HG02610 (cell line): Measurements from ENCODE around the gene NUP98.

Source experiments
- ATAC-seq: cut with Tn5 transposase; IDR thresholded peaks from one replicate; pipeline ENCODE4 v1.9.1; 2021; ENCODE audit warnings: mild to moderate bottlenecking, moderate library complexity; ENCODE audit not compliant: unreplicated experiment

NUP98 gene

DNA sequence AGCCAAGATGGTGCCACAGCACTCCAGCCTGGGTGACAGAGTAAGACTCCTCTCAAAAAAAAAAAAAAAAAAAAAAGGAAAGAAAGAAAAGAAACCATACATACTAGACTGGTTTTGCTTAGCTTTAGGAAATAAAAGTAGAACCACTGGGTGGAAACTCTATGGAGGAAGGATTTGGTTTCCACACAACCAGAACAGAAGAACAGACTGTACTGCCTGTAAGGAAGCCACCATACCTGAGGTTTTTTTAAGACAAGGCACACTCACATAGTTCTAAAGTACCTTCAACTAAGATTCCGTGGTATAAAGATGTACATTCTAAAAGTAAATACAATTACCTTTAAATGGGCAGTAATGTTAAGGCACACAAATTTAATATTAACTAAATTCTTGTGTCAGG is 58.6 kb downstream of the NUP98 start:
- ATAC-seq: no peak

- ATAC-seq: no peak
These were observed 59.1 kb downstream of the NUP98 start for GRCh38 chr11:3738241-3738640.

- no peak for ATAC-seq
These were observed 59.9 kb downstream of the NUP98 start for GRCh38 chr11:3737386-3737933.

DNA sequence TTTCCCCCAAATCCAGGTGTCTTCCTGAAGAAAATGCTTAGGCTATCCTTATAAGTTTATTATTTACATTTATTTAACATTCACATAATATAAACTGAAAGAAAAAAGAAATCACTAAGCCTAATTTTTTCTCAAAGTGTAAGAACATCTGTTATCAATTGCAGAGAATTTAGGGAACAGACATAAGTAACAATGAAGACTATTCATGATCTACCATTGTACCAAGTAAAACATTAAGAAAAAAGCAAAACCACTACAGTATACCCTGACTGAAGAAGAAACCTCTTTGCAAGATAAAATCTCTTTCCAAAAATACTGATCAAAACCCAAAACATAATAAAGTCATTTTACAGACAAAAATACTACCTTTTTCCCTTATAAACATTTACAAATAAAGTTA is 60.5 kb downstream of the NUP98 start:
- no peak for ATAC-seq

DNA sequence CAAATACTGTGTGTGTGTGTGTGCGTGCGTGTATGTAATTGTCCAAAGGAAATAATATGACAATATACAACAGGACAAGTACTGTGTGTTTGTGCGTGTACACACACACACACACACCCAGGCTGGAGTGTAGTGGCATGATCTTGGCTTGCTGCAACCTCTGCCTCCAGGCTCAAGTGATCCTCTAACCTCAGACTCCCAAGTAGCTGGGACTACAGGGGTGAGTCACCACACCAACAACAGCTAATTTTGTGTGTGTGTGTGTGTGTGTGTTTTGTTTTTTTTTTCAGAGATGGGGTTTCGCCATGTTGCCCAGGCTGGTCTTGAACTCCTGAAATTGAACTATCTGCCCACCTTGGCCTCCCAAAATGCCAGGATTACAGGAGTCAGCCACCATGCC is 61.5 kb downstream of the NUP98 start:
- ATAC-seq: no peak

DNA sequence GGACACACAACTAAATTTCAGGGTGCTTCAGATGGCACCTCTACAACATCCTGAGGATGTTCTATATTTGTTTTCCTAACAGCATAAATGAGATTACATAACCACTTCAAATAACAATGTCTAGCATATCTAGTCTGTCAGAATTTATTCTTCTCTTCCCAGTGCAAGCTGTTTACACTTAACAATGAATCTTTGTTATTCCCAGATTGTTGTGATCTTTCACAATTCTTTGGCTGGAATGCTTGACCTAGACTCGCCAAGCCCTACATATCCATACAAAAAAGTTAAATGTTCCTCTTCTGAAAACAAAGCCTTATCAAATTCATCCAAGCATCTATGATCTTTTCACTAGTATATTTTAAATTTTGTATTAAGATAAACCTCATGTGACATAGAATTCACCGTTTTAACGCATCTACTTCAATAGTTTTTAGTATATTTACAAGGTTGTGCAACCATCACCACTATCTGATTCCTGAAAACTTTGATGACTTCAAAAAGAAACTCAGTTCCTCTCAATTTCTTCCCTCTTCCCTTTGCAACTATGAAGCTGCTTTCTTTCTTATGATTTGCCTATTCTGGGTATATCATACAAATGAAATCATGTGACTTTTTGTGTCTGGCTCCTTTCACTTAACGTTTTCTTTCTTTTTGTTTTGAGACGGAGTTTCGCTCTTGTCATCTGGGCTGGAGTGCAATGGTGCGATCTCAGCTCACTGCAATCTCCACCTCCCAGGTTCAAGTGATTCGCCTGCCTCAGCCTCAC is 64.5 kb downstream of the NUP98 start:
- no peak for ATAC-seq

GRCh38 chr11:3723014-3723708 is 74.2 kb downstream of the NUP98 start:
- no peak for ATAC-seq

GRCh38 chr11:3722100-3722499 is 75.3 kb downstream of the NUP98 start:
- no peak for ATAC-seq

DNA sequence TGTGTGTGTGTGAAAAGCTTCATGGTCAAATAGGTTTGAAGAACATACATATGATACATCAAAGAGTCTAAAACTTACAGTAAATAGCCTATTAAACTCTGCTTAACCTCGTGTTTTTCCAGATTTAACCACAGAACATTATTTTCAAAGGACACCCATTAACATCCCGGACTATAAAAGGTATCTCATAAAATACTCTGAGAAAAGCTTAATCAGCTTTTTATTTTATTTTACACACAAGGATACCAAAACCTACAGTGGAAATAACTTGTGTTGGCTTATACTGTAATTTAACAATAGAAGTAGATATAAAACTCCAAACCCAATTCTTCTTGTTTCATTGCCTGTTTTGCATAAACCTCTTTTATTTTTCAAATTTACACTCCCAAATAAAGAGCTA is 76.4 kb downstream of the NUP98 start:
- ATAC-seq: no peak

DNA sequence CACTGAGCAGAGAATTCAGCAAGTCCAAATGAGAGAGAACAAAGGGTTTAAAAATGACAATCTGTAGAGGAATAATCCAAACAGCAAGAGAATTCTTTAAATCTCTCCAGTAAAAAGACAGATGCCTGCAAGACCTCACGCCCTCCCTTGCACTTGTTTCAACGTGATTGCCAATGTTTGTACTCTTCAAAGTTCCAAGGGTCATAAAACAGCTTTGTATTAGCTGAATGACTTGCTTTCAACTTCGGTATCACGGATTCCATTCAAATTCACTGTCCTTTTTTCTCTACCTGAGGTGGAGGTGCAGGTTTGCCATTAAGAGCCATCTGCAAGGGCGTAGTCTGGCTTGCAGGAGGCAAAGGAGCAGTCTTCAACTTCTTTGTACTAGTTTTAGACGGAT is 85.1 kb downstream of the NUP98 start:
- no peak for ATAC-seq

DNA sequence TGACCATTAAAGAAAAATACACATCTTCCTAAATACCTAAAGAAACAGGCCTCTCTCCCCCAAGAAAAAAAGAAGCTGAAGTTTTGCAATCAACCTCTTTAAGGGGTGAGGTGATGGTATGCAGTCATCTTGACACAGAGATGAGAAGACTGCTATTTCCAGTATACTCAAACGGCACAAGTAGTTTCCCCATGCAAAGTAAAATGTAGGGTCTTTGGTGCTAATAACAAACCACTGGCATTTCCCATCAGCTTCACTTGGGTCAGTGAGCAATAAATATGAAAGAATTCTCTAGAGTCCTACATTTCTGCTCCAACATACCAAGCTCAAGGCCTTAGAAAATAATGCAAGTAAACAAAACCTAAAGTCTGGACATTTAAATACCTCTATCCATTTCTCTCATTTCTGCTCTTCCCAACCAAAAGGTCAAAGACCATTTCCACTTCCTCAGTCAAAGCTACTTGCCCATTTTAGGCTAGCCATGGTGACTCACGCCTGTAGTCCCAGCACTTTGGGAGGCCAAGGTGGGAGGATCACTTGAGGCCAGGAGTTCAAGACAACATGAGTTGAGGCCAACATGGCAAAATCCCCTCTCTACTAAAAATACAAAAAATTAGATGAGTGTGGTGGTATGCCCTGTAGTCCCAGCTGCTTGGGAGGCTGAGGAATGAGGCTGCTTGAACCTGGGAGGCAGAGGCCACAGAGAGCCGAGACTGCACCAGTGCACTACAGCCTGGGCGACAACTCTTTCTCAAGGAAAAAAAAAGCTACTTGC is 86.7 kb downstream of the NUP98 start:
- ATAC-seq: no peak

DNA sequence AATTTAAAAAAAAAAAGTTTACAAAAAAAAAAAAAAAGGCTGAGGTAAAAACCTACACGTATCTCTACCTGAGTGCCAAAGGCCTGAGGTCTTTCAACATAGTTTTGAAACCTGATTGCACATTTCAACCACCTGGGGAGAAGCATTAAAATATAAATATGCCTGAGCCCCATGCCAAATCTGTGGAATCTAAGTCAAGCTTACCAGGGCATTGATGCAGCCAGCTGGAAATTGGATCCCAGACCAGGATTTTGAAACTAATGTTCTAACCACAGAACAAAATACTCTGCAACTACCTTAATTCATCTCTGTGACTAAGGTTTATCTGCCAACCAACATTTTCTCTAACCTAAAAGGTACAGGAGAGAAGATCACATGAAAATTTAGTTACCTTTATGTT is 87.4 kb downstream of the NUP98 start:
- ATAC-seq: no peak

DNA sequence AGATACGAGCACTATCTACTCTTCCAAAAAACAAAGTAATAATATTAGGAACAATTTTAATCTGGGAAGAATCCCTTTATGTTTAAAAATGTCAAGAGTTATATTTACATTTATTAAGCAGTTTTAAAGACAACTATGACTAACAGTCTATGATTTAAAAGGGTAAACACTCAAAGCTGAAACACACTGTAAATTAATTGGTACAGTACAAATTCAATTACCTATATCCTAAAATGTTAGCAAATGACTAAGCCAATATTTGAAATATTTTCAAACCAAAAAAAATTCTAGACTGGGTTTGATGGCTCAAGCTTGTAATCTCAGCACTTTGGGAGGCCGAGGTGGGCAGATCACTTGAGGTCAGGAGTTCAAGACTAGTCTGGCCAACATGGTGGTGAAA is 90.2 kb downstream of the NUP98 start:
- ATAC-seq: no peak

DNA sequence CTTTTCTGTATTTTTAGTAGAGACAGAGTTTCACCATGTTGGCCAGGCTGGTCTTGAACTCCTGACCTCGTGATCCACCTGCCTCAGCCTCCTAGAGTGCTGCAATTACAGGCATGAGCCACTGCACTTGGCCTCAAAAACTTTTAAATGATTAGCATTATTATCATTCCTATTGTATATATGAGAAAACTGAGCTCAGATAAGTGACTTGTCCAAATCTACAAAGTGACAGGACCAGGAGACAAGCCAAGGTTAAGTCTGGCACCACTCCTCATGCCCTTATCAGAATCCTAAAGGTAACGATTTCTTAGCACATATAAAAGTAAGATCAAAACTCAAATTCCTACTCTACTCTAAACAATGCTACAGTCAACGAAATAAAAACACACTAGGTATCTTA is 94.0 kb downstream of the NUP98 start:
- ATAC-seq: no peak

DNA sequence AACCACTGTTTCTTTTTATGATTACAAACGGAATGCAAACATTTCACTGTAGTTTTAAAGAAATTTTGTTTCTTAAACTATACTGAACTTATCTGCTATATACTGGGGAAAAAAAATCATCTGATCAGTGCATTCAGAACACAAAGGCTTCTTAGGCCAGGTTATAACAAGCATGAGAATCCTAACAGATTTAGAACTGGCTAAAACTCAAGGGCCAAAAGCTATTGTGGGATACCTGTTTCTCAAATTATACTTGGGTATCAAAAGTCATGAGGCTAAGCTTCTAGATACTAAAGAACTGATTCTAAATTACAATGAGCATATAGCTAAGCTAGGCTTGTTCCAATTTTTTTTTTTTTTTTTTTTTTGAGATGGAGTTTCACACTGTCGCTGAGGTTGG is 96.4 kb downstream of the NUP98 start:
- no peak for ATAC-seq

- ATAC-seq: no peak
These were observed 96.9 kb downstream of the NUP98 start for GRCh38 chr11:3700410-3700809.

DNA sequence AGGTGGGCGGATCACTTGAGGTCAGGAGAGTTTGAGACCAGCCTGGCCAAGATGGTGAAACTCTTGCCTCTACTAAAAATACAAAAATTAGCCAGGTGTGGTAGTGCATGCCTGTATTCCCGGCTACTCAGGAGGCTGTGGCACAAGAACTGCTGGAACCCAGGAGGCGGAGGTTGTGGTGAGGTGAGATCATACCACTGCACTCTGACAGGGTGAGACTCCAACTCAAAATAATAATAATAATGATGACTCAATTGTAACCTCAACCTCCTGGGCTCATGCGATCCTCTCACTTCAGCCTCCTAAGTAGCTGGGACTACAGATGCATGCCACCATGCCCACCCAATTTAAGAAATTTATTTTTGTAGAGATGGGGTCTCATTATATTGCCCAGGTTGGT is 110.6 kb downstream of the NUP98 start:
- ATAC-seq: no peak

DNA sequence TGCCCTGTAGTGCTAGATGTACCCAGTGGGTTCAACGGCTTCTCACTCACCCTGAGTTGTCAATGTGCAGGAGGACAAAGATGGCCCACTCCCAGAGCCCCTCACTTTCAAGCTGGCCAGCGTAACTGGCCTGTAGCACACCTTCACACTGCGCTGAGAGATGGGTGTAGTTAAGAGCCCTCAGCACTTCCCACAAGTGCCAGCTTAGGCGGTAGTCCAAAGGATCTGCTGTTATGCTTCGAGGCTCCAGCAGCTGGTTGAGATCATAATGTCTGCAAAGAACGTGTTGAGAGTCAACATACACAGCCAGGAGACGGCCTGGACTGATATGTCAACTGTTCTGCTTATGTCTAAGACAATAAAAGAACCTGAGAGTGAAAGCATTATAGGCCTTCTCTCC is 111.4 kb downstream of the NUP98 start:
- no peak for ATAC-seq

GRCh38 chr11:3684819-3685172 is 112.6 kb downstream of the NUP98 start:
- no peak for ATAC-seq

GRCh38 chr11:3684129-3684818 is 113.1 kb downstream of the NUP98 start:
- no peak for ATAC-seq

DNA sequence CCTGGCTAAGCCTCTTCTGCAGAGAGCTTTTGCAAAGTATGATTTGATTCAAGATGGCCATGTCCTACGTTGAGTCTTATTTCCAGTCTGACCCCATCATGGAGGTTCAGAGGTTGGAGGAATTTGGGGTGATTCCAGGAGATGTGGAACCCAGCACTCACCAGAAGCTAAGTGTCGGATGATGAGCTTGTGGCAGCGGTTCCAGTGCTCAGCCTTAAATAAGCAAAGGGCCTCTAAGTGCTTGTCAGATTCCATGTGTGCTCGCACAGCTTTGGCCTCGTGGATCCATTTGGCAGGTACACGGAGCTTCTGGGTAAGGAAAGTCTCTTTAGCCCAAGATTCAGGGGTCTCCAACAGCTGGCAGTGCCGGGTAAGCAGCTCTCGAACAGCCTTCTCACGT is 114.3 kb downstream of the NUP98 start:
- no peak for ATAC-seq
